ENCODE data around the gene PTPRD. TPM values are rescaled to one million over a fixed set of nuclear protein-coding genes. Genes with fewer than 3 reads are reported as not detected.

PTPRD gene
- total and polyA plus RNA-seq, 2 experiments from 2014 or later = 11.5 to 58.0 TPM

- ATAC-seq = no peak
- no peak for DNase-seq (ENCODE audit: low spot score)
- Histone ChIP-seq H3K4me1 (ENCODE audit: insufficient read depth) (peaks cover 24% of the 10 kb centered on the region), H3K36me3 (ENCODE audit: insufficient read depth) (no peaks in the 10 kb centered on the region), H3K4me2 (no peak overlapping the region), H4K20me1 (replicated peaks; ENCODE audit: insufficient read depth) (no peaks in the 10 kb centered on the region), H3K27ac (ENCODE audit: low read depth) (no peak overlapping the region), H3F3A (replicated peaks; ENCODE audit: low read depth) (no peaks in the 10 kb centered on the region), H3K79me2 (replicated peaks; ENCODE audit: insufficient read depth) (peaks cover 14% of the 10 kb centered on the region; the same call in 1 of the 2 replicates), H3K27me3 (ENCODE audit: insufficient read depth) (no peaks in the 10 kb centered on the region), H2AFZ (no peak overlapping the region), H3K9me2 (ENCODE audit: insufficient read depth) (no peaks in the 10 kb centered on the region), H3K4me3 (no peak overlapping the region)
- H3K27ac Mint-ChIP-seq = no peak overlapping the region
- peaks cover 27% of the 10 kb centered on the region; the same call in 2 of the 3 replicates for H3K4me1 Mint-ChIP-seq
- no peaks in the 10 kb centered on the region for H3K36me3 Mint-ChIP-seq (ENCODE audit: low read depth)
- no peak overlapping the region for H3K4me3 Mint-ChIP-seq
- H3K9me3 Mint-ChIP-seq = no peaks in the 10 kb centered on the region
- H3K27me3 Mint-ChIP-seq (ENCODE audit: insufficient read depth, low read depth, poor library complexity) = no peaks in the 10 kb centered on the region
- no peak for TF ChIP-seq CREB1 (CRISPR knock-in tag; IDR thresholded peaks at IDR 0.05; ENCODE audit: low read depth)
- TF ChIP-seq POLR2AphosphoS5 (IDR thresholded peaks at IDR 0.05; ENCODE audit: low read depth) = no peak
- no peak for TF ChIP-seq JUNB (IDR thresholded peaks at IDR 0.05; ENCODE audit: unreplicated experiment)
- TF ChIP-seq ZNF331 (CRISPR knock-in tag; IDR thresholded peaks at IDR 0.05; ENCODE audit: low read depth) = no peak
- TF ChIP-seq NANOG (IDR thresholded peaks at IDR 0.05; ENCODE audit: borderline replicate concordance) = no peak
- no peak for TF ChIP-seq REST (IDR thresholded peaks at IDR 0.05; ENCODE audit: unreplicated experiment)
- TF ChIP-seq EZH2phosphoT487 (IDR thresholded peaks at IDR 0.05; ENCODE audit: unreplicated experiment) = no peak
- no peak for TF ChIP-seq ZNF462 (CRISPR knock-in tag; IDR thresholded peaks at IDR 0.05)
- no peak for TF ChIP-seq ZNF114 (CRISPR knock-in tag; IDR thresholded peaks at IDR 0.05)
These were observed 1797.6 kb downstream of the PTPRD start for GRCh38 chr9:8815219-8815618.
